HG03565 (cell line): ENCODE measurements around the gene RAPGEFL1.
"Not testable (repeated sequence)": the region's sequence is repeated elsewhere in the genome, so short reads cannot be mapped to it uniquely, and the experiment has no call there.

Experiments used
- ATAC-seq: cut with Tn5 transposase; IDR thresholded peaks from one replicate; pipeline ENCODE4 v1.9.1; 2021; ENCODE audit warnings: mild to moderate bottlenecking, moderate library complexity; ENCODE audit not compliant: unreplicated experiment

RAPGEFL1 gene, protein sequence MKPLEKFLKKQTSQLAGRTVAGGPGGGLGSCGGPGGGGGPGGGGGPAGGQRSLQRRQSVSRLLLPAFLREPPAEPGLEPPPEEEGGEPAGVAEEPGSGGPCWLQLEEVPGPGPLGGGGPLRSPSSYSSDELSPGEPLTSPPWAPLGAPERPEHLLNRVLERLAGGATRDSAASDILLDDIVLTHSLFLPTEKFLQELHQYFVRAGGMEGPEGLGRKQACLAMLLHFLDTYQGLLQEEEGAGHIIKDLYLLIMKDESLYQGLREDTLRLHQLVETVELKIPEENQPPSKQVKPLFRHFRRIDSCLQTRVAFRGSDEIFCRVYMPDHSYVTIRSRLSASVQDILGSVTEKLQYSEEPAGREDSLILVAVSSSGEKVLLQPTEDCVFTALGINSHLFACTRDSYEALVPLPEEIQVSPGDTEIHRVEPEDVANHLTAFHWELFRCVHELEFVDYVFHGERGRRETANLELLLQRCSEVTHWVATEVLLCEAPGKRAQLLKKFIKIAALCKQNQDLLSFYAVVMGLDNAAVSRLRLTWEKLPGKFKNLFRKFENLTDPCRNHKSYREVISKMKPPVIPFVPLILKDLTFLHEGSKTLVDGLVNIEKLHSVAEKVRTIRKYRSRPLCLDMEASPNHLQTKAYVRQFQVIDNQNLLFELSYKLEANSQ

DNA sequence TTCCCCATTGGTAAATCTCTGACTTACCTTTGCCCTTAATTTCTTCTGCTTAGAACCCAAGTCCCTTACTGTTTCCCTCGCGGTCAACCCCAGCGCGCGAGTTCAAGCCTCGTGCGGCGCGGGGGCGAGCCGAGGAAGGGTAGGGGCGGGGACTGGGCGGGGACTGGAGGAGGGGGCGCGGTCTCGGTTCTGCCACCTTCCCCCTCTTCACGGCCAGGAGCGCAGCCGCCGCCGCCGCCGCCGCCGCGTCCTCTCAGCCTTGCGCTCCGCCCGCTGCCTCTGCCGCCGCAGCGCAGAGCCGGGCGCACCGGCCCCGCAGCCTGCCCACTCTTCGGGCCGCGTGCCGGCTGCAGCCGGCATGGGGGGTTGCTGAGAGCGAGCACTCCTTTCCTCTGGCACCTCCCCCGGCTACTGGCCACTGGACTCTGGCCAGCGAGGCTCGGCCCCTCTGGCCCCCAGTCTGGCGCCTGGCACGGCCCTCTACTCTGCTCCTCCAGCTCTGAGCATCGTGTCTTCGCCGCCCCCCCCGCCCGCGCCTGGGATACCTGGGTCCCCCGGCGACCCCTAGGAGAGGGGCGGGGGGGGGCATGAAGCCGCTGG, at the start of gene RAPGEFL1:
Gene RAPGEFL1, plus strand, starts transcription at position 196 of the 600 bp plus-strand sequence. Its CDS starts 392 bp downstream, at position 588.
- ATAC-seq, result no peak

DNA sequence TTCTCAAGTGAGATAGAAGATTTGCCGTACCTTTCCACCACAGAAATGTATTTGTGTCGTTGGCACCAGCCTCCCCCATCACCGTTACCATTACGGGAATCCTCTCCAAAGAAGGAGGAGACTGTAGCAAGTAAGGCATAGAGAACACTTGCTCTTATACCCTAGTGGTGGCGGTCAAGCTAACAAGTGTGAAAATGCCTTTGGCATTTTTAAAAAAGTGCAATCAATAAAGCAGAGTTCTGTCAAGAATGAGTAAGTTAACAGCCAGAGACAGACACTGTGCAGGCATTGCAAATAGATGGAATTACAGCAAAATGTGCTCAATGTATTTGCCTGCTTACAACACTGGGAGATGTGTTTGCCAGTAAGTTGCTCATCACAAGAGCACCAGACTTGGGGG, 47.8 kb upstream of the RAPGEFL1 start:
- no peak for ATAC-seq

DNA sequence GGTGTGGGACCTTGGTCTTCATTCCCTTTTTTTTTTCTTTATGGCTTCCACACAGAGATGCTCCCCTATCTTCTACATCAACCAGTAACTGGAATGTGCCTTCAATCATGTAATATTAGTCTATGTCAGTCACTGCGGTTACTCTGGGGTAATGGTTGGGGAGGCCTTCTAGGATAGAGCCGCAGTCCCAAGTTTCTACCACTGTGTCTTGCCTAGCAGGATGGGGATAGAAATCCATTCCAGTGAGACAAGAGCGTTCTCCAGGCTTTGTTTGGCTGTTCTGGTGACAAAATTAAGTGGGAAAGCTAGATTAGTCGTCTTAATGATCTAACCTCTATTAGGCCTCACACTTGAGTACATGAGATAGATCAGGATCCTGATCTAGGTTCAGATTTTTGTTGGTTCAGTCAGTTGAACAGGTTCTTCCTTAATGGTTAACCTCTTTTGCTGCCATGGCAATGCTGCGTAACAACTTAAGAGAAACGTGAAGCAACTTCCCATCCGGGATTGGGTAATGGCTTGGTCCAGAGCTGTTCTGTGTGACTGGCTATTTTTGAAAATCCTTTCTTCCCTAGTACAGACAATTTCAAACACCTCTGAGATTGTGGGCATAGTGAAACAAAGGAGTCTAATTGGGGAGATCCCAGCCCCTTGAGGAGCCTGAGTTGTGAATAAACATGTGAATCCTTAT, 46.8 kb upstream of the RAPGEFL1 start:
- ATAC-seq, result no peak

DNA sequence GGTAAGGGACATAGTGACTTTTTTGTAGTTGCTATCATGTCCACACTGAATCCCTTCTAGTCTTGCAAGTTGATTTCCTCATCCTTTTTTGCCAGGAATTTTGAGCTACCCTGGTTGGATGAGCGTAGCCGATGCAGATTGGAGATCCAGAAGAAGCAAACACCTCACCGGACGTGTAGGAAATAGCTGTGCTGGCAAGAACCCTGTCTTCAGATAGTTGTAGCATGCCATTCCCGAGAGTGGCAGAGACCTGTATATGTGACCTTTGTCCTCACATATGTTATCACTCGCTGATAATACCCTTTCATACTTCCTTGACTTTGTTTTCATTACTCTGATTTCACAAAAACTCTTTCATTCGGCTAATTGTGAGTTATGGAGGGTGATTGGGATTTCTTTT, 43.1 kb upstream of the RAPGEFL1 start:
- ATAC-seq, result no peak

DNA sequence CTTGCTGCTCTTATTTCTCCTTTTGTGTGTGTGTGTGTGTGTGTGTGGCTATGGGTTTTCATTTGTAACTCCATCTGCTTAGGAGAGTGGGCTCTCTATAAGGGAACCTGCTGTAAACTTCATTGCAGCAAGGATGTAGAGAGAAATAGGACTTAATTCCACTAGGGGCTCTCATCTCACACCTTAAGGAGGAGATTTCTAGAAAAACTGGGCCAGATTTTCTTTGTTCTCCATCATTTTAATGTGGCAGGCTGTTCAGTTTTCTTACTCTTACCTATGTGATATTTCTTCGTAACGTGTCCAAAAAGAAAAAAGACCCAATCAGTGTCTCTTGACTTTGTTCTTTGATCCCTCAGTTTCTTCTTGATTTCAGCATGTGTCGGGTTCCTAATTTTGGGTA, 41.5 kb upstream of the RAPGEFL1 start:
- ATAC-seq, result no peak

DNA sequence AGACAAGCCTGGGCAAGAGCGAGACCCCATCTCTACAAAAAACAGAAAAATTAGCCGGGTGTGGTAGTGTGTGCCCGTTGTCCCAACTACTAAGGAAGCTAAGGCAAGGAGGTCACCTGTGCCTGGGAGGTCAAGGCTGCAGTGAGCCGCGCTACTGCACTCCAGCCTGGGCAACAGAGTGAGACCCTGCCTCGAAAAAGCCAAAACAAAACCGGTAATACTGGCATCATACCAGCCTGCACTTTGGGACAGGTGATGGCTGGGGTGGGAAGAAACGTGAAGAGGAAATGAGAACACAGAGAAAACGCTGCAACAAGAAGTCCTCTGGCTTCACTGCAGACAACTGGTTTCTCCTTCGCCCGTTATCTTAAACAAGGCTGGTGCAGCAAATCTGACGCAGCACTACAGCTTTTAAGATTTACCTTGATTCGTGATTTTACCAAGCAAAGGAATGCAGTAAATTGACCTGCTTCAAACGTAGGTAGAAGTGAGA, 37.7 kb upstream of the RAPGEFL1 start:
- ATAC-seq, result no peak

DNA sequence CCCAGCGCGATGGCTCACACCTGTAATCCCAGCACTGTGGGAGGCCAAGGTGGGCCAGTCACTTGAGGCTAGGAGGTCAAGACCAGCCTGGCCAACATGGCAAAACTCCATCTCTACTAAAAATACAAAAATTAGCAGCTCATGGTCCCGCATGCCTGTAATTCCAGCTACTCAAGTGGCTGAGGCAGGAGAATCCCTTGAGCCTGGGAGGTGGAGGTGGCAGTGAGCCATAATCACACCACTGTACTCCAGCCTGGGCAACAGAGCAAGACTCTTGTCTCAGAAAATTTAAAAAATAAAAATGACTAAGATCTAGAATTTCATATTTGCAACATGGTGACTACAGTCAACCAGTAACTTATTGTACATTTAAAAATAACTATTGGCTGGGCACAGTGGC, 34.1 kb upstream of the RAPGEFL1 start:
- ATAC-seq, result not testable (repeated sequence)

DNA sequence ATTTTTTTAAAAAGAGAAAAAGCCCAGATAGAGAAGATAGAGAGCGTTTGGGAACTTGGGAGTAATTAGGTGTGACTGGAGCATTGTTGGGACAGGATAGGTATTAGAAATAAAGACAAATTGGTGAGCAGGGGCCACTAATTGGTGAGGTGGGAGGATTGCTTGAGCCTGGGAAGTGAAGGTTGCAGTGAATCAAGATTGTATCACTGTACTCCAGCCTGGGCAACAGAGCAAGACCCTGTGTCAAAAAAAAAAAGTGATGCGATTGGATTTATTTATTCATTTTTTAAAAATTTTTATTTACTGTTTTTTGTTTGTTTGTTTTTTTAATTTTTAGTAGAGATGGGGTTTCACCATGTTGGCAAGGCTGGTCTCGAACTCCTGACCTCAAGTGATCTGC, 31.8 kb upstream of the RAPGEFL1 start:
- ATAC-seq, result no peak

DNA sequence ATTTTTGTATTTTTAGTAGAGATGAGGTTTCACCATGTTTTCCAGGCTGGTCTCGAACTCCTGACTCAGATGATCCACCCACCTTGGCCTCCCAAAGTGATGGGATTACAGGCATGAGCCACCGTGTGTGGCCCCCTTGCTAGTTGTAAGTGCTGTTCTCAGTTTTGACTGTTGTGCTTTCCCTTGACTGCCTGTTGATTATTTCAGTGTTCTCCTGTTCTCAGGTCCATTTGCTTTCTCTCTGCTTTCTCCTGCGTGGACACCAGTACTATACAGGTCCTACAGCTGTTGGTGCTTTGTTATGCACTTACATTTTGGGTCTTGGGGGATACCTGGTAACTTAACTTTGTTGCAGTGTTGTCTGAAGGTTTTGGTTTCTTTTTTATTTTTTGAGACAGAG, 28.7 kb upstream of the RAPGEFL1 start:
- no peak for ATAC-seq

DNA sequence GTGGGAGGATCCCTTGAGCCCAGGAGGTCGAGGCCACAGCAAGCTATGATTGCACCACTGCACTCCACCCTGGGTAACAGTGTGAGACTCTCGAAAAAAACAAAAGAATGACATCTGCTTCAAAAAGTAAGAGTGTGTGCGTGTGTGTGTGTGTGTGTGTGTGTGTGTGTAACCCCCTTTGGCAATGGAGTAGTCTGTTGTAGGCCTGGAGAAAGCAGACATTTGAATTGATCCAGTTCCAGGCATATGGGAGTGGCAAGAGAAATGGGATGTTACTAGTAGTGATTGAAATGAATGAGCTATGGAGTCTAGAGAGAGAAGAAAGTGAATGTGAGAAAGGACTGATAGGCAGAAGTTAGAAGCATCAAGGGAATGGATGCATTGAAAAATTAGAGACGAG, 27.0 kb upstream of the RAPGEFL1 start:
- ATAC-seq, result no peak

DNA sequence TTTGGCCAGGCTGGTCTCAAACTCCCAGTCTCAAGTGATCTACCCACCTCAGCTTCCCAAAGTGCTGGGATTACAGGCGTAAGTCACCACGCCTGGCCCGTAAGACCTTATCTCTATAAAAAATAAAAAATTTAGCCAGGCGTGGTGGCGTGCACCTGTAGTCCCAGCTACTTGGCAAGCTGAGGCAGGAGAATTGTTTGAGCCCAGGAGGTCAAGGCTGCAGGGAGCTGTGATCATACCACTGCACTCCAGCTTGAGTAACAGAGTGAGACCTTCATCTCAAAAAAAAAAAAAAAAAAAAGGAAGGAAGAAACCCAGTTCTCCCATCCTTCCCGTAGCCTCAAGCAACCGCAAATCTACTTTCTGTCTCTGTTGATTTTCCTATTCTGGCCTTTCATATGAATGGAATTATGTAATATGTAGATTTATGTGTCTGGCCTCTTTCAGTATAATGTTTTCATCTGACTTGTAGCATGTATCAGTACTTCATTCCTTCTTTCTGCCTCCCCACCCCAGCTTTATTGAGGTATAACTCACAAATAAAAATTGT, 25.8 kb upstream of the RAPGEFL1 start:
- ATAC-seq, result no peak

DNA sequence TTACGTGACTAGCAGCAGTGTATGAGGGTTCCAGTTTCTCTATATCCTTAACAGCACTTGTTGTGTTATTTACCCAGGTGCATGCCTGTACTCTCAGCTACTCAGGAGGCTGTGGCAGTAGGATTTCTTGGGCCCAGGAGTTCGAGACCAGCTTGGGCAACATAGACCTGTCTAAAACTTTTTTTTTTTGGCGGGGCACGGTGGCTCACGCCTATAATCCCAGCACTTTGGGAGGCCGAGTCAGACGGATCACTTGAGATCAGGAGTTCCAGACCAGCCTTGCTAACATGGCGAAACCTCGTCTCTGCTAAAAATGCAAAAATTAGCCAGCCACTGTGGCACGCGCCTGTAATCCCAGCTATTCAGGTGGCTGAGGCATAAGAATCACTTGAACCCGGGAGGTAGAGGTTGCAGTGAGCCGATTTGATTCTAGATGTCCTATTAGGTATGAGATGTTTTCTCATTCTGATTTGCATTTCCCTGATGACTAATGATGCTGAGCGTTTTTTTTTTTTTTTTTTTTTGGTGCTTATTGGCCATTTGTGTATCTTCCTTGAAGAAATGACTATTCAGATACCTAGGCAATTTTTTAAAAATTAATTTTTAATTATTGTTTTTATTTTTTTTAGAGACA, 23.6 kb upstream of the RAPGEFL1 start:
- ATAC-seq, result no peak

DNA sequence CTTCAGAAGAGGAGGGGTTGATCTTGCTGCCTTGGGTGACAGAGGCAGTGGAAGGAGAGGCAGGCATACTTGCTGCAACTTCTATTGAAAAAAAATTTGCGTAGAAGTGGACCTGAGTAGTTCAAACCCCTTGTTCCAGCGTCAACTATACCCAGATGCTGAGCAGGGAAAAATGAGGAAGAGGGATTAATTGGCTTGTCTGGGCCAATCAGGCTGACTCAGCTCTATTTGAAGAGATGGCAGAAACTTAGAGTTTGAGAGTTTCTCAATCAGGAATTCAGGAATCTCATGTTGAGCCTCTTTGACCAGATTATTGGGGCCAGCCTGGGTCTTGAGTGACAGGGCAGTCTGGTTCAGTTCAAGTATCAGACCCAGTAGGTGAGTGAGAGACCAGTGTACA, 19.3 kb upstream of the RAPGEFL1 start:
- ATAC-seq, result no peak

DNA sequence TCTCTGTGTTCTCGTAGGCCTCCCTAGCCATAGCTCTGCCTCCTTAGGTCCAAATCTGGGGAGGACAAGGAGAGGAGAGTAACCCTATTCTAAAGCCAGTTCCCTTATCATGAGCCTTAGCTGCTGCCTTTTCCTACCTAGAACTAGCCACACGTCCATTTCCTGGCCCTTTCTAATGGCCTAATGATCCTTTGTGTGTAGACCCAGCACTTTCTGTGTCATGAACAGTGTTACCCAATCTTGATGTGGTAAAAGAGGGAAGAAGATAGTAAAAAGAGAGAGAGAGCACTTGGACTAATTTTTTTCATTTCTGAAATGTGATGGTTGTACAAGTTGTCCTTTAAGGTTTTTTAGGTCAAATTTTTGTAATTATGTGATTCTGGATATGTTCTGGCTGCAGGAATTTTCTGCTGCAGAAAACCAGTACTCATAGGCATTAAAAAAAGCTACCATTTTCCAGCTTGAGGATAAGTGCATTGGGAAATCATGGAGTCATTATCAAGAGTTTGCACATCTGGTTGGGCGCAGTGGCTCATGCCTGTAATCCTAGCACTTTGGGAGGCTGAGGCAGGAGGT, 18.7 kb upstream of the RAPGEFL1 start:
- no peak for ATAC-seq

DNA sequence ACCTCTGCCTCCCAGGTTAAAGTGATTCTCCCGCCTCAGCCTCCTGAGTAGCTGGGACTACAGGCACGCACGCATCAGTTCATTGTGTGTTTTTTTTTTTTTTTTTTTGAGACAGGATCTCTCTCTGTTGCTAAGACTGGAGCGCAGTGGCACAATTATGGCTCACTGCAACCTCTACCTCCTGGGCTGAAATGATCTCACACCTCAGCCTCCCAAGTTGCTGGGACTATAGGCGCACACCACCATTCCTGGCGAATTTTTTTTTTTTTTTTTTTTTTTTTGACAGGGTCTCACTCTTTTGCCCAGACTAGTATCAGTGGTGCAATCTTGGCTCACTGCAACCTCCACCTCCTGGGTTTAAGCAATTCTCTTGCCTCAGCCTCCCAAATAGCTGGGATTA, 17.8 kb upstream of the RAPGEFL1 start:
- no peak for ATAC-seq

DNA sequence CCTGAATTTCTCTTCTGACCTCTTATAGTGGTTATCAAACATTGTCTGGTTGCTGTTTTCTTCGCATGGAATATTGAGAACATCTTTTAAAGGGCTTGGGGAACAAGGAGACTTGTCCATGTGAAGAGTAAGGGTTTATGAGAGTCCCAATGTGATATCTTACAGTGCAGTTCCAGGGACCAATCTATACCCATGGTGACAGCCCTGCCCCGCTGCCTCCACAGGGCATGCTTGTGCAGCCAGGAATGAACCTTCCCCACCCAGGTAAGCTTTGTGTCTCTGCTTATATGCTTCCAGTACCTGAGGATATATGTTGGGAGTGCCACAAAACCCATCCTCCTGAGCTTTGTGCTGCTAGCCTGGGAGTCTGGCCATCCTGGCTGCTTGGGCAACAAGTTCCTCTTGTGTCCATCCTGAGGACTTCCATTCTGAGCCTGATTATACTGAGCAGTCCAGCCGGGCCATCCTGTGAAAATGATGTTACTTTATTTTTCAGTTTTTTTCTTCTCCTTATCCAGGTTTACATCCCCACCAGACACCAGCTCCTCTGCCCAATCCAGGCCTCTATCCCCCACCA, 9.5 kb upstream of the RAPGEFL1 start:
- ATAC-seq, result no peak

DNA sequence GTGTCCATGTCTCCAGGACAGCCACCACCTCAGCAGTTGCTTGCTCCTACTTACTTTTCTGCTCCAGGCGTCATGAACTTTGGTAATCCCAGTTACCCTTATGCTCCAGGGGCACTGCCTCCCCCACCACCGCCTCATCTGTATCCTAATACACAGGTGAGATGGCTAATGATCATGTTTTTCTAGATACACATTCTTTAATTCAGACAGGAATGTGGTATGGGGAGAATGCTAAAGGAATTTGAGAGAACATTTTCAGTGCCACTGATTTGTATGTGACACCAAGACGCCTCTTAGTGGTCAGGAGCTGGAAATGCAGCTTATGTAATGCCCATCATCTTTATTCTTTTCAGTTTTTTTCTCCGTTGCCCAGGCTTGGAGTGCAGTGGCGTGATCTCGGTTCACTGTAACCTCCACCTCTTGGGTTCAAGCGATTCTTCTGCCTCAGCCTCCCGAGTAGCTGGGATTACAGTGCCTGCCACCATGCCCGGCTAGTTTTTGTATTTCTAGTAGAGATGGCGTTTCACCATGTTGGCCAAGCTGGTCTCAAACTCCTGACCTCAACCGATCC, 8.9 kb upstream of the RAPGEFL1 start:
- no peak for ATAC-seq

DNA sequence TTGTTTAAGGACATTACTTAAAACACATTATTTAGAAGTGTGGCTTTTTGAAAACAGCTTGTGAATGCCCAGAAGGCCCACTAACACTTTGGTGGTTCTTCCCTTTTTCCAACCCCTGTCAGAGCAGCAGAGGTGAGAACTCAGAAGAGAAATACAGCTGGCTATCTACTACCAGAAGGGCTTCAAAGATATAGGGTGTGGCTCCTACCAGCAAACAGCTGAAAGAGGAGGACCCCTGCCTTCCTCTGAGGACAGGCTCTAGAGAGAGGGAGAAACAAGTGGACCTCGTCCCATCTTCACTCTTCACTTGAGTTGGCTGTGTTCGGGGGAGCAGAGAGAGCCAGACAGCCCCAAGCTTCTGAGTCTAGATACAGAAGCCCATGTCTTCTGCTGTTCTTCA, 6.9 kb upstream of the RAPGEFL1 start:
- ATAC-seq, result no peak

DNA sequence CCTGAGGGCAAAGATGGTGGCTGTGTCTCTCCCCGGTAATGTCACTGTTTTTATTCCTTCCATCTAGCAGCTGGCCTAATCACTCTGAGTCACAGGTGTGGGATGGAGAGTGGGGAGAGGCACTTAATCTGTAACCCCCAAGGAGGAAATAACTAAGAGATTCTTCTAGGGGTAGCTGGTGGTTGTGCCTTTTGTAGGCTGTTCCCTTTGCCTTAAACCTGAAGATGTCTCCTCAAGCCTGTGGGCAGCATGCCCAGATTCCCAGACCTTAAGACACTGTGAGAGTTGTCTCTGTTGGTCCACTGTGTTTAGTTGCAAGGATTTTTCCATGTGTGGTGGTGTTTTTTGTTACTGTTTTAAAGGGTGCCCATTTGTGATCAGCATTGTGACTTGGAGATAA, 5.5 kb upstream of the RAPGEFL1 start:
- ATAC-seq, result no peak
